MCF 10A (cell line): ENCODE data around the gene HIPK4. TPM values are rescaled to one million over a fixed set of nuclear protein-coding genes. Genes with fewer than 3 reads are reported as not detected.

ENCODE experiments used
- BruUV-seq: library from RNA; stranded (reverse); fragments of 400-500 nt; replicated peaks from 2 replicates; lab custom pipeline; 2021; lab: Mats Ljungman, UMichigan
- CTCF ChIA-PET: fragments of 300-600 bp; sonication (Branson Sonifier 250); formaldehyde crosslinking; extraction: SDS; loops from one replicate; lab custom pipeline; 2021; ENCODE audit warnings: antibody characterized with exemption, inconsistent platforms; lab: Yijun Ruan, JAX
- POLR2A ChIA-PET: fragments of 300-600, 350-650 bp; sonication (Branson Sonifier 250); formaldehyde crosslinking; extraction: SDS; loops from one replicate; lab custom pipeline; 2020; ENCODE audit warnings: antibody characterized with exemption, inconsistent platforms; lab: Yijun Ruan, JAX
- DNase-seq: peaks from one replicate; pipeline ENCODE4 v3.0.0-alpha.2; 2018; ENCODE audit not compliant: unreplicated experiment
- H3K27ac Mint-ChIP-seq: one replicate; pipeline ENCODE4 v1.8.0; 2022; ENCODE audit warnings: mild to moderate bottlenecking, low read depth, mixed read lengths; ENCODE audit not compliant: unreplicated experiment
- H3K27me3 Mint-ChIP-seq: one replicate; pipeline ENCODE4 v1.8.0; 2022; ENCODE audit warnings: mixed read lengths; ENCODE audit not compliant: insufficient read depth, unreplicated experiment
- H3K36me3 Mint-ChIP-seq: one replicate; pipeline ENCODE4 v1.8.0; 2022; ENCODE audit warnings: mild to moderate bottlenecking, moderate library complexity, mixed read lengths; ENCODE audit not compliant: insufficient read depth, unreplicated experiment
- H3K4me1 Mint-ChIP-seq: one replicate; pipeline ENCODE4 v1.8.0; 2022; ENCODE audit warnings: mixed read lengths; ENCODE audit not compliant: insufficient read depth, unreplicated experiment
- H3K4me3 Mint-ChIP-seq: one replicate; pipeline ENCODE4 v1.8.0; 2022; ENCODE audit warnings: mild to moderate bottlenecking, moderate library complexity, mixed read lengths; ENCODE audit not compliant: unreplicated experiment
- H3K9me3 Mint-ChIP-seq: one replicate; pipeline ENCODE4 v1.8.0; 2022; ENCODE audit warnings: mixed read lengths; ENCODE audit not compliant: unreplicated experiment
- intact Hi-C: fragments of 100-400 bp; cut with micrococcal nuclease; formaldehyde crosslinking; loops from 2 replicates; pipeline ENCODE4 v1.14.1; 2022
- total RNA-seq: library from RNA; stranded (reverse); gene quantifications from 2 replicates; pipeline ENCODE4 v1.2.3, GENCODE V29; 2022
- TF ChIP-seq, protein P1 (sequence below): fragments of 200-600 bp; IDR thresholded peaks from one replicate; pipeline ENCODE4 v1.8.0; 2022; ENCODE audit warnings: antibody characterized with exemption, mild to moderate bottlenecking; ENCODE audit not compliant: unreplicated experiment

The HIPK4 gene
- total RNA-seq, 1 experiment from 2014 or later = not detected

DNA sequence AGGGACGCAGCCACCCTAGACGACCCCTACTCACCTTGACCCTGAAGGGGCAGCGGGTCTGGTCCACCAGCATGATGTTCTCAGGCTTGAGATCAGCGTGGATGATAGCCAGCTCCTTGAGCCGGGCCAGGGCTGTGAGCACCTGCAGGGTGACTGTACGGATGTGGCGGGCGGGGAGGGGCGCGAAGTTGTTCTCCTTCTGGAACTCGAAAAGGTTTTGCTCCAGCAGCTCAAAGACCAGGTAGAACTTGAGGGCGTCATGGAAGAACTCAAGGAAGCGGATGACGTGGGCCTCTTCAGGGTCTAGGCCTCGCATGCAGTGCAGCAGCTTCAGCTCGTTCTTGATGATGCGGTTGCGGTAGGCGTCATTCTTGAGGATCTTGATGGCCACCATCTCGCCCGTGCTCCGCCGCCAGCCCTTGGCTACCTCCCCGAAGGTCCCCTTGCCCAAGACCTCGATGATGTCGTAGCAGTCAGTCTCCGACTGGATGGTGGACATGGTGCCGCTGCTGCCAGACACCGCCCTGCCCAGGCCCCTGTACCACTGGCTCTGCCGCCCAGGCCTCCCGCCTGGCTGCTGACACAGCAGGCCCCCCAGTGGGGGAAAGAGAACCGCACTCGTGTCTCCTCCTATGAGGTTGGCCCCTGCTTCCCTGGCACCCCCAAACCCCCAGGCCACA, 437 bp downstream of the HIPK4 start:
- CTCF ChIA-PET = interaction anchor here (0.7 kb wide), 2 partner anchors 84 to 754 kb away, joined by 3 to 4 read pairs; no protein-coding TSS in a partner anchor

DNA sequence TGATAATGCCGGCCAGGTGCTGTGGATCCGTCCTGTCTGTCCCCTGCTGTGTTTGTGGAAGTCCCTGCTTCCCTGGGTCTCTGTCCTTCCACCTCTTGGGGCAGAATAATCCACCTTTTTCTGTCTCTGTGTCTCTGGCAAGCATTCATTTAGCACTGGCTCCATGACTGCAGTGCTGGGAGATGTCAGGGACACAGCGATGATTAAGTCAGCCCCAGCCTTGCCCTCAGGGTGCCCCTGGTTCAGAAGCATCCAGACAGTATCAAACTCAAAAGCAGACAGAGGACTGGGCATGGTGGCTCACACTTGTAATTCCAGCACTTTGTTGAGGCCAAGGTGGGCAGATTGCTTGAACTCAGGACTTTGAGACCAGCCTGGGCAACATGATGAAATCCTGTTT, 1.5 kb downstream of the HIPK4 start:
- no TSS peak for BruUV-seq
- TF ChIP-seq, protein P1, sequence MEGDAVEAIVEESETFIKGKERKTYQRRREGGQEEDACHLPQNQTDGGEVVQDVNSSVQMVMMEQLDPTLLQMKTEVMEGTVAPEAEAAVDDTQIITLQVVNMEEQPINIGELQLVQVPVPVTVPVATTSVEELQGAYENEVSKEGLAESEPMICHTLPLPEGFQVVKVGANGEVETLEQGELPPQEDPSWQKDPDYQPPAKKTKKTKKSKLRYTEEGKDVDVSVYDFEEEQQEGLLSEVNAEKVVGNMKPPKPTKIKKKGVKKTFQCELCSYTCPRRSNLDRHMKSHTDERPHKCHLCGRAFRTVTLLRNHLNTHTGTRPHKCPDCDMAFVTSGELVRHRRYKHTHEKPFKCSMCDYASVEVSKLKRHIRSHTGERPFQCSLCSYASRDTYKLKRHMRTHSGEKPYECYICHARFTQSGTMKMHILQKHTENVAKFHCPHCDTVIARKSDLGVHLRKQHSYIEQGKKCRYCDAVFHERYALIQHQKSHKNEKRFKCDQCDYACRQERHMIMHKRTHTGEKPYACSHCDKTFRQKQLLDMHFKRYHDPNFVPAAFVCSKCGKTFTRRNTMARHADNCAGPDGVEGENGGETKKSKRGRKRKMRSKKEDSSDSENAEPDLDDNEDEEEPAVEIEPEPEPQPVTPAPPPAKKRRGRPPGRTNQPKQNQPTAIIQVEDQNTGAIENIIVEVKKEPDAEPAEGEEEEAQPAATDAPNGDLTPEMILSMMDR = no peak
- no peak for DNase-seq
- Mint-ChIP-seq H3K27me3 (peaks cover 25% of the 10 kb centered on the region), H3K9me3 (no peaks in the 10 kb centered on the region), H3K27ac (no peak overlapping the region), H3K36me3 (peaks cover 5% of the 10 kb centered on the region), H3K4me3 (no peak overlapping the region), H3K4me1 (no peaks in the 10 kb centered on the region)
- intact Hi-C loops = no loop called here
- CTCF ChIA-PET = interaction anchor here (0.7 kb wide), 1 partner anchor 755 kb away, joined by 3 read pairs; no protein-coding TSS in a partner anchor
- POLR2A ChIA-PET = no interaction called here

More for the DNA sequence above, 437 bp downstream of the HIPK4 start:
- TF ChIP-seq, protein P1 = no peak
- no peak for DNase-seq
- H3K9me3 Mint-ChIP-seq = no peaks in the 10 kb centered on the region
- H3K4me1 Mint-ChIP-seq = no peaks in the 10 kb centered on the region
- peaks cover 5% of the 10 kb centered on the region for H3K36me3 Mint-ChIP-seq
- intact Hi-C loops = no loop called here
- BruUV-seq = no TSS peak
- POLR2A ChIA-PET = no interaction called here
- no peak overlapping the region for H3K4me3 Mint-ChIP-seq
- H3K27me3 Mint-ChIP-seq = peaks cover 23% of the 10 kb centered on the region
- H3K27ac Mint-ChIP-seq = no peak overlapping the region

DNA sequence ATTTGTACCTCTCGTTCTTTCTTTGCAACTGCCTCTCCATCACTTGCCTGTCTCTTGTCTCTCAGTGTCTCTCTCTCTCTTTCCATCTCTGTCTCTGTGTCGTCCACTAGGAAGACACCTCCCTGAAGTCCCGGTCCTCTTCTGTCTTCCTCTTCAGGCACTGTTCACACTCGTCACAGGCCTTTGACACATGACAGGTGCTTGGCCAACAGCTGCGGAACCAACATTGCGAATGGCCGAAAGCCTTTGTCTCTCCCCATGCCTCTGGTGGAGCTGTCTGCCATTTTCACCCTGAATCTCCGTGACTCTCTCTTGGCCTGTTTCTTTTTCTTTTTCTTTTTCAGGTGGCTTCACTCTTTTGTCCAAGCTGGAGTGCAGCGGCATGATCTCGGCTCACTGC, 2.8 kb downstream of the HIPK4 start:
- no peak for DNase-seq
- no peaks in the 10 kb centered on the region for H3K9me3 Mint-ChIP-seq
- no TSS peak for BruUV-seq
- peaks cover 25% of the 10 kb centered on the region for H3K27me3 Mint-ChIP-seq
- H3K4me3 Mint-ChIP-seq = no peak overlapping the region
- H3K36me3 Mint-ChIP-seq = peaks cover 5% of the 10 kb centered on the region
- TF ChIP-seq, protein P1 = no peak
- no peak overlapping the region for H3K27ac Mint-ChIP-seq
- CTCF ChIA-PET = interaction anchor here (0.6 to 1.1 kb wide), 3 partner anchors 10 to 78 kb away, joined by 3 to 5 read pairs (median 3); no protein-coding TSS in a partner anchor
- POLR2A ChIA-PET = interaction anchor here (1.3 kb wide), 1 partner anchor 16 kb away, joined by 5 read pairs; no protein-coding TSS in a partner anchor
- no peaks in the 10 kb centered on the region for H3K4me1 Mint-ChIP-seq
- intact Hi-C loops = no loop called here

DNA sequence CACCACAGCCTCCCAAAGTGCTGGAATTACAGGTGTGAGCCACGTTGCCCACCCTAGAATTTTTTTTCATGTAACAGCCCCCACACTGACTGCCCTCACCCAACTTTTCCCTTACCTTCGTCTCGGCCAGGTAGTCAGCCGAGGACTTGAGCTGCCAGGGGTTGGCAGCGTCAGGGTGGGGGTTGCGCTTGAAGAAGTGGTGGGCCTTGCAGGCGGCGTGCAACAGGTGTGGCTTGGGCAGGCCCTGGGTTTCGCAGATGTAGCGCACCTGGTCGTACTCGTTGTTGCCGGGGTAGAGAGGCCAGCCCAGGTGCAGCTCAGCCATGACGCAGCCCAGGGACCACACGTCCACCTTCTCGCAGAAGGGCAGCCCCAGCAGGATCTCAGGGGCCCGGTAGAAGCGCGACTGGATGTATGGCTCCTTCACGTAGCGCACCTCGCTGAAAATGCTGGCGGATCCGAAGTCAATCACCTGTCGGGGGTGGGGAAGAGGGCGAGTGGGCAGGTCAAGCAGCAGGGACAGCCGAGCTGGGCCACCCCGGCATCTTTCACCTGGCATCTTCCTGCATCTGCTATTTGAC, 6.2 kb downstream of the HIPK4 start:
- POLR2A ChIA-PET = no interaction called here

More for the DNA sequence above, 6.2 kb downstream of the HIPK4 start:
- DNase-seq = no peak
- no peak overlapping the region for H3K27ac Mint-ChIP-seq
- H3K4me3 Mint-ChIP-seq = no peak overlapping the region
- BruUV-seq = no TSS peak
- TF ChIP-seq, protein P1 = no peak
- no peaks in the 10 kb centered on the region for H3K9me3 Mint-ChIP-seq
- H3K27me3 Mint-ChIP-seq = peaks cover 25% of the 10 kb centered on the region
- no peaks in the 10 kb centered on the region for H3K4me1 Mint-ChIP-seq
- intact Hi-C loops = no loop called here
- peaks cover 11% of the 10 kb centered on the region for H3K36me3 Mint-ChIP-seq
- CTCF ChIA-PET = interaction anchor here (0.5 to 0.6 kb wide), 2 partner anchors 33 to 78 kb away, joined by 3 read pairs; no protein-coding TSS in a partner anchor
